NCI-H2227 (cell line): ENCODE measurements around the gene DDX24.
A peak's percentile ranks its signal among the peaks of the same experiment; 100 is the strongest.

Experiments used
- DNase-seq: peaks from one replicate; lab custom pipeline; 2025; ENCODE audit not compliant: unreplicated experiment; lab: John Stamatoyannopoulos, UW

Gene DDX24

DNA sequence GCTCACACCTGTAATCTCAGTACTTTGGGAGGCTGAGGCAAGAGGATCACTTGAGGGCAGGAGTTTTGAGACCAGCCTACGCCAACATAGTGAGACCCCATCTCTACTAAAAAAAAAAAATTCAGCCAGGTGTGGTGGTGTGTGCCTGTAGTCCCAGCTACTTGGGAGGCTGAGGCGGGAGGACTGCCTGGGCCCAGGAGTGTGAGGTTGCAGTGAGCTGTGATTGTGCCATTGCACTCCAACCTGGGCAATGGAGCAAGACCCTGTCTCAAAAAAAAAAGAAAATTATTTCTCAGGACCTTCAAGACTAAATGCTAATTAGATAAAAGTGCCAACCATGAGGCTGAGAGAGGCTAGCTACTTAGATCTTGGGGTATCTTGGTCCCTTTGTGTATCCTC lies 31.4 kb downstream of the DDX24 start:
- no peak for DNase-seq

DNA sequence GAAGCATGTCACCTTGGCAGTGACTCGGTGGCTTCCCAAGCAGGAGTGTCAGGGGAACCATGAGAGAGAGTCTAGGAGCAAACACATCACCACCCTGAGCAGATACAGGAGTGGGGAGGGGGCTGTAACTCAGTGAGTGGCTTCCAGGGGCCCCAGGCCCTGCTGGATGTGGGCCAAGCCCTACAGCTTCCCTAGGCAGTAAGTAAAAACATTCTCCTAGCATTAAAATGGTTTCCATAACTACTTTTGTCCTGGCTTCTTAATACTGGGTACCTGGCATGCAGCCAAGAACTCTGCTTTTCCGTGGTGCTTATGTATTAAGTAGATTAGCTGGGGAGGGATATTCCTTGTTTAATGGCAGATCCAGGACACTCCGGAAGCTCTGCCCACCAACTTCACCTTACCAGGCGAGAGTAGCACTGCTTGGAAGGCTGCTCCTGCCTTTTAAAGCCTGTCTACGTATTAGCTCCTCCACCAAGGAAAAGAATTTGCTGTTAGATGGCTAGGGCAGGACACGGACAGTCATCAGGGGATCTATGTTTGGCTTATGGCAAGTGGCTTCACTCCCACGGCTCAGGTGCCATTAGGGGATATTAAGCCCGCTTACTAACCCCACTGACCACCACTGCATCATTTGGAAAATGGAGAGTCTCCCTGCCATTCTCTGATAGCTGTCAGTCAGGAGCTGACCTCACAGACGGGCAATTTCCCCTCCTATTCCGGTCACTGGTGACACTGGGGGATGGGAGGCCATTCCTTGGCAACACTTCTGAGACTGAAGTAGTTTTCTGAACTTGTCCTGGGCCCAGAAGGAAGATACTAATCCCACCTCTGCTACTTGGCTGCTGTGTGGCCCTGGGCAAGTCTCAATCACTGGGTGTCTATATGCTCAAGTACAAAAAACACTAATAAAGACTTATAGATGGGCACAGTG lies 32.0 kb downstream of the DDX24 start:
- DNase-seq = peak; percentile 92

DNA sequence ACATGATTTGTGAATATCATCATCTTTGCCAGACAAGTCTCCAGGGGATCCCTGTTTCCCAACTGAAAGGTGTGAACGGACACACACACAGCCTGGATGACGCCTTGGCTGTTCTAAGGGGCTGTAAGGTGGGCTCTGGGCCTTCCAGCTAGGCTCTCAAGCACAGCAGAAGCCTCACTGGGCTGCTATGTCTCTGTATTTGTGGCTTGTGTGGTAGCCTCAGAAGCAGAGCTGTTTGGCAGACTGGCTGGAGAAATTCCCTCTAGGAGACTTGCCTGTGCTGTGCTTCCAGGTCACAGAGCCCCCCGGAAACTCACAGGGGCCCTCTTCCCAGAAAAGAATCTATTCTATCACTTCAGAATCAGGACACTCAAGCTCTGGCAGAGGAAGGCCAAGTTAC lies 33.4 kb downstream of the DDX24 start:
- no peak for DNase-seq

DNA sequence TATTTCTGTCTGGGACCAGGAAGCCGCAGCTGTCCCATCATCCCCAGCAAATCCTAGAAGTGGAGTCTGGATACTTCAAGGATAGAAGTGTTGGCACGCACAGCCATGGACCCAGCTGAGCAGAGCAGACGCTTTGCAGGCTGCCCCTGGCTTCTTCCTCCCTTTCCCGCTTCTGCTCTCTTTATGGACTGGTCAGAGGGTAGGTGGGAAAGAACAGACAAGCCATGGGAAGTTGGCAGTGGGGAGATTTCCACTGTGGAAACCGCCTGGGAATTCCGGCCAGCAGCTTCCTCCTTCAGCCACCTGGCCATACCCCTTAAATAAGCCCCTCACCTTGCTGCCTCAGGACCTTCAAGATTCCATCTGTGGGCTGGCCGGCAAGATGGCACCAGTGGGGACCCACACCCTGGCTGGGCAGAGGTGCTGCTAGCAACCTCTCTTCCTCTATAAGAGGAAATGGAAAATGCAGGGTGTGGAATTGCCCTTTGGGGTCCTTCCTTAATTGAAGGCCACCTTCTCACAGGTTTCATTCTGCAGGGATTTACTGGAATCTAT lies 34.2 kb downstream of the DDX24 start:
- DNase-seq = no peak

DNA sequence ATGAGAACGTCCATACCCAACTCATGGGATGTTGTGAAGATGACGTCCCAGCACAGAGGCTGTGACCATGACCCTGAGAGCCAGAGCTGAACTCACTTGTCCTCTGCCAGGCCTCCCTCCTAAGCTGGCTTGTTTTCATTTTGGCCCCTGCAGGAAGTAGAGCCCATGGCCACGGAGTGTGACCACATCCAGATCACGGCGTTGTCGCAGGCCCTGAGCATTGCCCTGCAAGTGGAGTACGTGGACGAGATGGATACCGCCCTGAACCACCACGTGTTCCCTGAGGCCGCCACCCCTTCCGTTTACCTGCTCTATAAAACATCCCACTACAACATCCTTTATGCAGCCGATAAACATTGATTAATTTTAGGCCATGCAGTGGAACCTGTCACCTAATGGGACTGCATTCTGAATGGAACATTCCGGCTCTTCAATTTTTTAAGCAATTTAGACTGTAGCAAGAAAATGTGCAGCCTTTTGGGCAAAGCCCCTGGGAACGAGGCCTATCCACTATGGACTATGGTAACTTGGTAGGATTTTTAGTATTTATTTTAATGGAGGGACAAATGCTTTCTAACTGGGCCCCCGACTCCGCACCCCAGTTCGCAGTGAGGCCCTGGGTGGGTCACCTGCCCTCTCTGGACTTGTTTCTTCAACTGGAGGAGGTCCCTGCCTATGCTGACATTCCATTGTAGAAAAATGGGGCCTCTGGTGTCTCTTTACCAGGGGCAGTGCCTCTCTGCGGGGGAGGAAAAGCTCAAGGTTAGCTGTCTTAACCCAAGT lies 35.2 kb downstream of the DDX24 start:
- DNase-seq = no peak

DNA sequence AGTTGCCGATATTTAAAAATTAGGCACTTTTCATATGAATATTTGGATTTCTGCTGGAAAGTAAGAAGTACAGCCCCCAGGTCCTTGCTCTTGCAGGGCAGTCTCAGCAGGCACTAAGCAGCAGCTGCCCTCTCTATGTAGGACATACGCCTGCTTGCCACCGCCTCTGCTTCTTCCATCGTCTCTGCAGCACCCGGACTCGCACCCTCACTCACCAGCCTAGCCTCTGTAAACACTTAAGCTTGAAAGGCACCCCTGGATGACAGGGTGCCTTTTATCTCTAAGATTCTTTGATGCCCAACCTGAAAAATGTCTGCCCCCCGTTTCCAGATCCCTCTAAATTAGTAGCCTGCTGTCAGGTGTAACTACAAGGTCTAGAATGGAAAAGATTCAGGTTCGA lies 35.9 kb downstream of the DDX24 start:
- DNase-seq = no peak

DNA sequence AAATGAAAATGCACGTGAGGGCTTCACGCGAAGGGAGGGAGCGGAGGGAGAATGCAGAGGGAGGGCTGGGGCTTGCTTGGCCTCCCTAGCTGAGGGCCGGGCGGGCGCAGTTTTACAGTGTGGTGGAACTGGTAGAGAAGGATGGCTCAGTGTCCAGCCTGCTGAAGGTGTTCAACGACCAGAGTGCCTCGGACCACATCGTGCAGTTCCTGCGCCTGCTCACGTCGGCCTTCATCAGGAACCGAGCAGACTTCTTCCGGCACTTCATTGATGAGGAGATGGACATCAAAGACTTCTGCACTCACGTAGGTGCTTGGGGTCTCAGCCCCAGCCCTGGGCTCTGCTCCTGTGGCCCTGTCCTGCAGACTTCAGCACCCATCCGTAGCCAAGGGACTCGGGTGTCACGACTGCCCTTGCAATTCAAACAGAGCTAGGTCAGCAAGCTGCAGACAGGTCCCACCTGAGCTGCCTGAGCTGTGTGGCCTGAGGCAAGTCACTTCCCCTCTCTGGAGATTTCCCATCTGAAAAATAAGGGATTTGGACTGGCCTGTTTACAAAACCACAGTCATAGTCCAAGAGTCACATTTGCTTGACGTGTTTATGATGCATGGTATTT lies 36.4 kb downstream of the DDX24 start:
- DNase-seq = no peak

DNA sequence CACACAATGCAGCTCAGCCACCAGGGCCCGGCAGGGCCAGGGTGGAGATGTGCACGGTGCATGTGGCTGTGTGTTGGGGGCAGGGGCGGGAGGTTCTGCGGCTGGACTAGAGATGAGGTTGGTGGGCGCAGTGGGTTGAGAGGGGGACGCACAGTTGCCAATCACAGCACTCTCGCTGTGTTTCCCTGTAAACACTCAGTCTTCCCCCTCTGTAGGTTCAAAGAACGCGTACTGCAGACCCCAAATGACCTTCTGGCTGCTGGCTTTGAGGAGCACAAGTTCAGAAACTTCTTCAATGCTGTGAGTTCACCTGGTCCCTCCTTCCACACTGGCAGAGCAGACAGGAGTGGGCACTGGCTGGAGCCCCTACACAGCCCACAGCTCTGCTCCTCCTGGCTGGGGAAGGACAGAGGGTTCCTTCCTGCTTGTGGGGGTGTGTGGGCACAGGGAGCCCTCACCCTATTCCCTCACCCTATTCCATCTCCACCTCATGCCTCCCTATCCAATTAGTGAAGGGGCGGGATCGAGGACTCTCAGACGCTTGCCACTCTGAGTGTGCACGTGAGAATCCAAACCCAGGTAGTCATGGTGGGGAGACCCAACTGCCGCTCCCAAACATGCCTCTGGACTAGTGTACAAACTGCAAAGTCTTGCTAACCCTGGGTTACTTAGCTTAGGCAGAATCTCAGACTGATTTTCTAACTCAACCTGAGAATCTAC lies 37.1 kb downstream of the DDX24 start:
- DNase-seq = no peak

DNA sequence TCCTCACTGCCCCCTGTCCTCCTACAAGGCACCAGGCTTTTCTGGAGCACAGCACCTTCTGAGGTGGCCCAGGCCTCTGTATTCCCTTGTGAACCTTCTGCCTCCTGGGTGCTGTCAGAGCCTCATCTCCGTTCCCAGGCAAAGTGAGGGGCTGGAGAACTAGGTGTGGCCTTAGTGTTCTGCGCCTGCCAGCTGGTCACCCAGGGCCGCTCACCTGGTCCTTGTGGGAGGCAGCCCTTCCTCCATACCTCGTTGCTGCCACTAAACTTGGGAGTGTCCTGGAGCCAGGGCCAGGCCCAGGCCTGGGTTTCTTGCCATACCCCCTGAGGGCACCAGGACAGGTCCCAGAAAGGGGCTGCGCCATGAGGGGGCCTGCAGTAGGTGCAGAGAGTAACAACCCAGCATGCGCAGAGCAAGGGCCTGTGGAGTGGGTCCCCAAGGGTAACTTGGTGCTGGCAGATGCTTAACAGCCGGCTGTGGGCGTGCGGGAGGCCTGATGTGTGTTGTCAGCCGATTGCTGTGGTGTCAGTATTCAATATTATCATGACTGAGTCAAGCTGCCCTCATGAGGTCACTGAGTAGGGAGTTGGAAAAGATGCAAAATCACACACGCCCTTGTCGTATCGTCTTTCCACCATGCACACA lies 37.8 kb downstream of the DDX24 start:
- no peak for DNase-seq

DNA sequence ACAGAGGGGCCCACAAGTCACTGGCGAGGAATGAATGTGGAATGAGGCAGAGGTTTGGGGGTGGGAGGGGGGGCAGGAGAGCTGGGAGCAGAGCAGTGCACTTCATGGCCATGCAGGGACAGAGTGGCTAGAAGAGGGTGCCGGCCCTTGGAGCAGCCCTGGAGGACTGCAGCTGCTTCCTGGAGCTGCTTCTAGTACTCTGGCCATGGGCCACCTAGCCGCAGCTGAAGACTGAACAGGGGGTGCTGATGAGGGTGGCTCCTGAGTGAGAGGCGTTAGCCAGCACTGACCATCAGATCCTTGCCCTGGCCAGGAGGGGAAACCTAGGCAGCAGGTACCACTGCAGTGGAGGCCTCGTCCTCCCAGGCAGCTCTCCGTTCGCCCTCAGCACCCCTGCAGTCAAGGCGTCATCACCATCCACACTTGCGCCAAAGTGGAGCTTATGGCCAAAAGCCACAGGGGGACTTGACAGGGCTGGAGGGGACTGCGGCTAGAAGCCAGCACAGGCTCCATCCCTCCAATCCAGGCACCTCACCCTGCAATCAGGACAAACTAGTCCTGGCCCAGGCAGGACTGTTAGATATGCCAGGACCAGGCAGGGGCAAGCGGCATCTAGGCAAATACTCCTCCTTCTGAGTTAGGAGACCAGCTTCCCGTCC lies 38.4 kb downstream of the DDX24 start:
- DNase-seq = no peak

DNA sequence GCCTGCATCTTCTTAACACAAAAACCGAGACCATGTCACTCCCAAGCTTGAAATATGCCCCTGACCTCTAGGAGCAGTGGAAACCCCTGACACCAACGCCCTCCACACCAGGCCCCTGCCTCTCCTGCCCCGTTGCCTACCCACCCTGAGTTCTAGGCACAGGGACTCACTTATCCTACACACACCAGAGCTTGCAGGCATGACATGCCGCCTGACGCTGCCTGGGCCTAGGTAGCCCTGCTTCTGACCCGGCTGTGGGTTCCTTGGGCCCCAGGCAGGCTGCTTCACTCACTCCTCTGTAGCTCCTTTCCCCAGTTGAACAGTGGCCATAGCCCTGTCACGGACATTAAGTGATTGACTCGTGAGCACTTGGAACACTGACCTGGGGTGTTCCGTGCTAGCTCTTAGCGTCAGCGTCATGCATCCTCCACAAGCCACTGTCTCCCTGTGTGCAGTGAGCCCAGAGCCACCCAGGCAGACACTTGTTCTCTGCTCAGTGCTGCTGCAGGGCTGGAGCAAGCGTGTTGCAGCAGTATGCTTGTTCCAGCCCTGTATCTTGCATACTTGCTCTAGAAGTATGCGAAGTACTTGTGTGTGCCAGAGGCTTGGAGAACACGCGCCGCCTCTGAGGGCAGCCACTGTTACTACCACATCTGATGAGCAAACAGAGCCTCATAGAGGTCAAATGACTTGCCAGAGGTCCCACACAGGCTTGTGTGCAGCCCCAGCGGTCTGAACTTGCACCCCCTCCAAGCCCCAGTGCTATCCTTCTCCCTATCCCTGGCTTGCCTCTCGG lies 39.3 kb downstream of the DDX24 start:
- DNase-seq = no peak

DNA sequence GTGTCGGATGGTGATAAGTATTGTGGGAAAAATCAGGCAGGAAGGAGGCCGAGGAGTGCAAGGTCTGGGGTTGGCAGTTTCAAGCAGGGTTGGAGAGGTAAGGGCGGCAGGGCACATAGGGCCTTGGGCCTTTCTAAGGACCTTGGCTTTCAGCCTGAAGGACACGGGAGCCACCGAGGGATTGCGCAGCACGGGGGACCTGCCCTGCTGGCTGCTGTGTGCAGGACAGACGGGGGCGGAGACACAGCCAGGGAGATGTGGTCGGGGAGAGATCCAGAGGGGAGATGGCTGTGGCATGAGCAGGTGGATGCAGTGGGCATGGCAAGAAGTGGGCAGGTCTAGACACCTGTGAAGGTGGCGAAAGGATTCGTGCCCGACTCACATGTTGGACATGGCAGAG lies 40.2 kb downstream of the DDX24 start:
- no peak for DNase-seq

DNA sequence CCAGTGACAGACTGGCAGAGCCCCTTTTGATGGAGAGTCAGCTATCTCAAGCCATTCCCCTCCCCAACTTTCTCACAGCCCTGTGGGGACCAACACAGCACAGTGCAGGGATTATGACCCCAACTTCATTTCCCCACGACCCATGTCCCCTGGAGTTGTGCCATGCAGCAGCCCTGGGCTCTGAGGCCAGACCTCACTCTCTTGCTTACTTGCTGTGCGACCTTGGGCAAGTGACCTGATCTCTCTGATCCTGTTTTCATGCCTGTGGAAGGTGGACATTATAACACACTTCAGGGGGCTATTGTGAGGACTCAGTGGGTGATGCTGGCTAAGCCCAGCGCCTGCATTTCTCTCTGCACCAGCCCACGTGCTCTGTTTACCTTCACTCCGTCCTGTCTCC lies 40.8 kb downstream of the DDX24 start:
- no peak for DNase-seq

DNA sequence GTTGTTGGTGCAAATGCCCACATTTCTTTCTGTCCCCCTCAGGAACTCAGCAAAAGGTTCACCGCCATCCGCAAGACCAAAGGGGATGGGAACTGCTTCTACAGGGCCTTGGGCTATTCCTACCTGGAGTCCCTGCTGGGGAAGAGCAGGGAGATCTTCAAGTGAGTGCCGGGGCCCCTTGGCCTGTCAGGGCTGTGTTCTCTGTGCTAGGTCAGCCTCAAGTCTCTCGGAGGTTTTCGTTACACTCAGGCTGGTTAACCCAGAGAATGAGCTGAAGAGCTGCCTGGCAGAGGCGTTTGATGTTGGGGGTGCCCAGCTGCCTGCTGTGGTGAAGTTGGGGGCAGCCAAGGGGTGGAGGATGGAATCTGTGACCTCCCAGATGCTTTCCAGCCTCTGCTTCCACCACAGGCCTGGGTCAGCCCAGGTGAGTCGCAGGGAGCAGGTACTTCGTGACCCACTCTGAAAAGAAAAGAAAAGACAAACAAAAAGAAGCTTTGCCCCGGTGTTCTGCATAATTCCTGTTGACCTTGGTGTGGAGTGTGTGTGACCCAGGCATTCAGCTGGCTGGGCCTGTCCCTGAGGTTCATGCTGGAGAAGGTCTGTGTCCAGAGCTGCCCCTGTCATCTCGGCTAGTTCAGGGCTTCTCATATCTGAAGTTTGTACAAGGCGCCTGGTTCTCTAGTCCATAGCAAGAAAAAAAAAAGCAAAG lies 41.9 kb downstream of the DDX24 start:
- no peak for DNase-seq

DNA sequence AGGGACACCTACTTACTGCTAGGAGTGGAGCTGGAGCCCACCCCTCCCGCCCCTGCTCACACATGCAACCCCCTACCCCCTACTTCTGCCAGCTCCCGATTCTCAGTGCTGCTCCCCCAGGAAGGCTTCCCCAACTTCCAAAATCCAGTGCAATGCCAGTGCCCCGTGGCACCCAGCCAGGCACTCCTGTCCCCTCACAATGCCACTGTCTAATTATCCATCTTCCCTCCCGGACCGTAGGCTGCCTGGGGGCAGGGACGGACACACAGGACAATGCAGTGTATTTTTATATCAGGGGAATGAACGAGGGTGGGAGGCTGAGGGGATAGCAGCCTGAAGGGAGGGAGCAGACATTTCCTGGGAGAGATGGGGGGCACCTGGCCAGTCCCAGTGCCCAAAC lies 42.5 kb downstream of the DDX24 start:
- no peak for DNase-seq

DNA sequence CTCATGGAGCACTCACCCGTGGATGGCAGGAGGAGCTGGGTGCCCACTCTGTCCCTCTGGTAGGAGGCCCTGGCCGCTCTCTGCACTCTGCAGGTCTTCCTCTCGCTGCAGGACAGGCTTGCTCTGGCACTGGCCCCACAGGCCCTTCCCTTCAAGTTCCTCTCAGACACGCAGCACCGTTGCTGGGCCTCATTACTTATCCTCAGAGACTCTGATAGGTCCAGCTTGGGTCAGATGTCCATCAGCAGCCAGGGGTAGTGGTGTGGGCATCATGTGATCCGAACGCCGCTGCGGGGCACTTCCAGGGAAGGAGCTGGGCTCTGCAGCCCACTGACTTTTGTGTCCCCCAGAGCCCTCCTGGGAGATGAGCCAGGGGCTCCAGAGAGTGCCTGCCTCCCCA lies 43.0 kb downstream of the DDX24 start:
- DNase-seq = no peak

DNA sequence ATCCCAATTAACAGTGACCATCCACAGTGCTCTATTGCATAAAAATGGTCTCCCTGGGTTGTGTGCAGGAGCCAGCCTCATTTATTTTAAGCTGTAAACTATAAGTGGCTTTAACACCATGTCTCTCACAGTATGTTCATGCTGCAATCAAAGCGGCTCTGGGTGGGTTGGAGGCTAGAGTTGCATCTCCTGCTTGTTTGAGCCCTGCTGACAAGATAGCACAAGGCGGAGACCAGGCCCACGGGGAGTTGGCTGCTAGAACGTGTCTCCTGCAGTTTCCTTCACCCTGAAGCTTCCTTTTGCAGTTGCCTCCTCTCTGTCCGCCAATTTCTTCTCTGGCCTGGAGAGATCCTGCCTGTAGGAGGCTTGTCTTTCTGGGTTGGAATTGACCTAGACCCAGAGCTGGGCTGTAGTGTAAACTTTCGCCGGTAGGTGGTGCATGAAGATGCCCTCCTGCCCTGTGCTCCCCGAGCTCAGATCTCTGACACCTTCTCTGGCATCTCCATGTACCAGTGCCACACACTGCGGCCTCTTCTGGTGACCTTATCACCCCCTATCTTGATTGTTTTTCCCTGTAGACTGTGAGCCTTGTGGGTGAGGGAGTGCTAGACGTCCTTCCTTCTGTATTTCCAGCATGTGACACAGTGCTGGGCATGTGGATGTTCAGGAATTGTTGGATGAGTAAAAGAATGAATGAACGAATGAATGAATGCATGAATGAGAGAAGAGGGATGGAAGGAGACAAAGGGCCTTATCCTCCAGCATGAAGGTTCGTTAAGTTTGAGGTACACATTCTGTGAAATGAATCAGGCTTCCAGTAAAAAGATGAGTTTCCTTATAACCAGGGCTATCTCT lies 44.5 kb downstream of the DDX24 start:
- peak; percentile 71 for DNase-seq

DNA sequence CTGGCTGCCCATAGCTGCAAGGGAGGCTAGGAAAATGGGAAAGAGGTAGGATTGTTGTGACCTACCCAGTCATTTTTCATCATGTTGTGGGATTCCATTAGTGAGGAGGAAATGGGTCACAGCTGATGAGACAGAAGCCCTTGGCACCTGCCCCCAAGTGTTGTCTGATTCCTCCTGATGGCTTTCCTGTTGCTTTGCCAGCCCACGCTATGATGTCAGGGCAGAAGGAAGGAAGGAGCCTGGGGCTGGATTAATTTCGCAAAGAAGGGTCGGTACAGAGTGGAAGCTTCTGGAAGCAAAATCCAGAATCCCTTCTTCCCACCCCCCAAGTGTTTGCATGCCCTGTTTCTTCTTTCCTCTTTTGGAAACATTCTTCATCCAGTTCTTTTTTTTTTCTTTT lies 46.1 kb downstream of the DDX24 start:
- no peak for DNase-seq
